HAP-1 (cell line): ENCODE measurements around the gene SLC25A31.

ENCODE experiments used
- DNase-seq, 2 experiments: peaks; one replicate each; pipeline ENCODE4 v3.0.0-alpha.2; 2016 to 2020; ENCODE audit warnings: low spot score in 2 of 2
- H3K27me3 ChIP-seq: fragments of 250-450 bp; sonication (Bioruptor Pico); 2 replicates; pipeline ENCODE4 v1.5.1; 2020; ENCODE audit warnings: low read depth, mild to moderate bottlenecking, moderate library complexity
- H3K36me3 ChIP-seq: fragments of 250-450 bp; sonication (Bioruptor Pico); replicated peaks from 2 replicates; pipeline ENCODE4 v1.5.1; 2020; ENCODE audit warnings: mild to moderate bottlenecking
- H3K4me1 ChIP-seq: fragments of 250-450 bp; sonication (Bioruptor Pico); 2 replicates; pipeline ENCODE4 v1.5.1; 2020; ENCODE audit warnings: mild to moderate bottlenecking
- H3K4me3 ChIP-seq: fragments of 250-450 bp; sonication (Bioruptor Pico); 2 replicates; pipeline ENCODE4 v1.5.1; 2020; ENCODE audit warnings: mild to moderate bottlenecking, moderate library complexity
- H3K9me3 ChIP-seq: fragments of 250-450 bp; sonication (Bioruptor Pico); 2 replicates; pipeline ENCODE4 v1.5.1; 2020; ENCODE audit warnings: mild to moderate bottlenecking, moderate library complexity
- in situ Hi-C: fragments of 300-500 bp; cut with MboI; formaldehyde crosslinking; loops from 3 replicates; pipeline ENCODE4 v1.14.3; 2020; ENCODE audit warnings: low sequenced_read_pairs, inconsistent platforms, mixed read lengths

The SLC25A31 gene

DNA sequence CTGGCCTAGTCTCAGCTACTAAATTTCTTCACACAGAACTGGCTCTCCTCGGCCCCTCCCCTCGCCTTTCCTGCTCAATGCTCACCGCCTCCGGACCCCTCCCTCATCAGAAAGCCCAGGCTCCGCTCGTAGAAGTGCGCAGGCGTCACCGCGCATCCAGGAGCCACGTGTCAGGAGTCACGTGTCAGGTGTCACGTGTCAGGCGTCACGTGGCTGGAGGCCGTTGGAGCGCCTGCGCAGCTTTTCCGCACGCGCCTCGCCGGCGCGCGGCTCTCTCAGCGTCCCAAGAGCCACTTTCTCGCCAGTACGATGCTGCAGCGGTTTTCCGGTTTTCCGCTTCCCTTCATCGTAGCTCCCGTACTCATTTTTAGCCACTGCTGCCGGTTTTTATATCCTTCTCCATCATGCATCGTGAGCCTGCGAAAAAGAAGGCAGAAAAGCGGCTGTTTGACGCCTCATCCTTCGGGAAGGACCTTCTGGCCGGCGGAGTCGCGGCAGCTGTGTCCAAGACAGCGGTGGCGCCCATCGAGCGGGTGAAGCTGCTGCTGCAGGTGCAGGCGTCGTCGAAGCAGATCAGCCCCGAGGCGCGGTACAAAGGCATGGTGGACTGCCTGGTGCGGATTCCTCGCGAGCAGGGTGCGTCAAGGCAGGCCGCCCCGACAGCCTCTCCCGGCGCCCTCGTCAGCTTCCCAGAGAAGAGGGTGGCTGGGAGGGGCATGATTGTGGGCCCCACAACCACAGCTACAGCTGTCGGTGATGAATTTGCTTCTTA is at the start of gene SLC25A31:
Gene SLC25A31 (plus strand): TSS at position 259 of the 772 bp plus-strand sequence. CDS start 146 bp downstream, at position 405.
- no peaks in the 10 kb centered on the region for H3K27me3 ChIP-seq
- no peak within 1 kb of the TSS for H3K4me3 ChIP-seq
- H3K36me3 ChIP-seq, result no peaks in the 10 kb centered on the region
- DNase-seq, result no peak
- H3K9me3 ChIP-seq, result no peaks in the 10 kb centered on the region
- in situ Hi-C loops, result no loop called here
- peaks cover 10% of the 10 kb centered on the region for H3K4me1 ChIP-seq

DNA sequence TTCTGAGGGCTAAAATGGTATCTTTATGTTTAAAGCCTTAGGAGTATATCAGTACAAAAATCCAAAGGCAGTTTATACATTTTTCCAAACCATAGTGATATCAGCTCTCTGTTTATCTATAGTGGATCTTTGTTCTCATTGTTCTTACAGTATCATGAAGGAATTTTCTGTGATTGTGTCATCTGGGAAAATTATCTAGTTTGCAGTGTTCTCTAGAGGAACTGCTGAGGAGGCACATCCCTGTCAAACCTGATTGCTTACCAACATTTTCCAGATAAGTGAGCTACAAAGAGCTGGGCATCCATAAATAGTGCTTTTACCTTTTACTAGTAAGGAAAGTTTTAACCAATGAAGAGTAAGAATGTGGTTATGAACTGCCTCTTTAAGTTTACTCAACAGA is 44.9 kb upstream of the SLC25A31 start:
- 0 out of 2 replicates have a peak, but pooled peaks cover 4% of the 10 kb centered on the region for H3K36me3 ChIP-seq
- H3K4me3 ChIP-seq, result no peak overlapping the region
- DNase-seq, result no peak
- in situ Hi-C loops, result no loop called here
- no peaks in the 10 kb centered on the region for H3K9me3 ChIP-seq
- no peaks in the 10 kb centered on the region for H3K27me3 ChIP-seq
- peaks cover 3% of the 10 kb centered on the region for H3K4me1 ChIP-seq

DNA sequence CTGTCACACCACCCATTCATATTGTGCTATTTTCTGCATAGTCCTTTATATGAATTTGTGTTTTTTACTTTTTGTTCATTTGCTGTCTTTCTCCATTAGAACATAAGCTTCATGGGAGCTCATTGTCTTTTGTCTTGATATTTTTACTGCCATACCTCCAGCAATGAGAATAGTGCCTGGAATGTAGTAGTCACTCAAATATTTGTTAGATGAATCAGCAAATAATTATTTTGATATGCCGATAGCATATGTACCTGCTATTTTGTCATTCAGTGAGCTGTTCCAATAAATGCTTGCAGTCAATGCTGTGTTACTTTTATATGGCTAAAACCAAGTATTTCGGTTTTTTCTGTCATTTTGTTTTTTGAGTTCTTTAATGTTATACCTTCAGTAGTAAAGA is 43.5 kb upstream of the SLC25A31 start:
- DNase-seq, result no peak
- in situ Hi-C loops, result no loop called here
- Histone ChIP-seq H3K27me3 (no peaks in the 10 kb centered on the region), H3K4me1 (peaks cover 14% of the 10 kb centered on the region), H3K9me3 (no peaks in the 10 kb centered on the region), H3K36me3 (0 out of 2 replicates have a peak, but pooled peaks cover 4% of the 10 kb centered on the region), H3K4me3 (no peak overlapping the region)

DNA sequence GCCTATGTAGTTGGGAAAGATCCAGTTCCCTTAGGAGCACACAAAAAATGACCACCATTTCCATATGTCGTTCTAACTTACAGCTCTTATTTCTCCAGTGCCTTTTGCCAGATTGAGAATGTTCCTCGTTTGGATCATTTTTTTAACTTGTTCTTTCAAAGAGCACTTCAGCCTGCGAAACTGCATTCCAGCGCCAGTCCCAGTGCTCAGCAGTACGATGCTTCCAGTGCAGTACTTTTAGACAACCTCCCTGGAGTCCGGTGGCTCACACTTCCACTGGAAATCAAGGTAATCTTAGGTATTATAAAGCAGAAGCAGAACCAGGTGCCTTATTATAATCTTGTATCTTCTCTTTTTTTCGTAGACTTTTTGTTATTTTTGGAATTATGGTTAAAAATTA is 42.6 kb upstream of the SLC25A31 start:
- Histone ChIP-seq H3K27me3 (no peaks in the 10 kb centered on the region), H3K4me1 (peaks cover 14% of the 10 kb centered on the region), H3K4me3 (no peak overlapping the region), H3K36me3 (0 out of 2 replicates have a peak, but pooled peaks cover 4% of the 10 kb centered on the region), H3K9me3 (0 out of 2 replicates have a peak, but pooled peaks cover 2% of the 10 kb centered on the region)
- in situ Hi-C loops, result no loop called here
- DNase-seq, result no peak

DNA sequence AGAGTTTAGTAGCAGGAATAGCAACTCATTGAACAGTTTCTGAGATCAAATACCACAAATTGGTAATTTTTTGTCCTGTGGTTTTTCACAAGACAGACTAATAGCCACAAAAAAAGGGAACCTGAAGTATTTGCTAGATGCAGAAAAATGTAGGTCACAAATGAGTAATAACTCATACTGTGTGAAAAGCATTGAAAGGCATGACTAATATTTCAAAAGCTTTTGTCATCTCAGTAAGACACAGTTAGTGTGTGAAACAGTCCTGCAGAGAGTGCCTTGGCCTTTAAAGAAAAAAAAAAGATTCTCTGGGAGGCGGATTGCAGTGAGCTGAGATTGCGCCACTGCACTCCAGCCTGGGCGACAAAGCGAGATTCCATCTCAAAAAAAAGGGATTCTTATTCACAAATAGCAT is 31.4 kb upstream of the SLC25A31 start:
- peaks cover 3% of the 10 kb centered on the region; the same call in 1 of the 2 replicates for H3K9me3 ChIP-seq
- peaks cover 6% of the 10 kb centered on the region; the same call in 1 of the 2 replicates for H3K4me1 ChIP-seq
- H3K4me3 ChIP-seq, result no peak overlapping the region
- peak in 1 of 2 experiments; percentile 10 for DNase-seq
- H3K27me3 ChIP-seq, result no peaks in the 10 kb centered on the region
- in situ Hi-C loops, result no loop called here
- H3K36me3 ChIP-seq, result no peaks in the 10 kb centered on the region; the same call in 1 of the 2 replicates

DNA sequence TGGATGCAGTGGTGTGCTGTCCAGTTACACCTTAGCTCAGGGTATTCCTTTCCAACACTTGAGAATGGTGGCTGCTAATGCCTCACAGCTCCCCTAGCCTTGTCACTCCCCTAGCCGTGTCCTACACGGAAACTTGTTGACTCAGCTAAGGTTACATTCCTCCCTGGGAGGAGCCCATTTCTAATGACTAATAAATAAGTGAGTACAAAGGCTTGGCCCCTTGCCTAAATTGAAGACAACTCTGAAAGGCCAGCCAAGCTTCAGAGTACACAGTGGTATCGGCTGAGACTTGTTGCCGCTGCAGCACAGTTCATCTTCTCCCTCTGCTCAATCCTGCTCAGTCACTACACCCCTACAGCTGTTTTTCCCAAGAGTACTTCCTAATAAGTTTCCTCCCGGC is 21.2 kb upstream of the SLC25A31 start:
- in situ Hi-C loops, result no loop called here
- Histone ChIP-seq H3K27me3 (no peaks in the 10 kb centered on the region), H3K36me3 (peaks cover 6% of the 10 kb centered on the region), H3K4me3 (no peak overlapping the region), H3K4me1 (no peaks in the 10 kb centered on the region), H3K9me3 (no peaks in the 10 kb centered on the region)
- DNase-seq, result no peak

DNA sequence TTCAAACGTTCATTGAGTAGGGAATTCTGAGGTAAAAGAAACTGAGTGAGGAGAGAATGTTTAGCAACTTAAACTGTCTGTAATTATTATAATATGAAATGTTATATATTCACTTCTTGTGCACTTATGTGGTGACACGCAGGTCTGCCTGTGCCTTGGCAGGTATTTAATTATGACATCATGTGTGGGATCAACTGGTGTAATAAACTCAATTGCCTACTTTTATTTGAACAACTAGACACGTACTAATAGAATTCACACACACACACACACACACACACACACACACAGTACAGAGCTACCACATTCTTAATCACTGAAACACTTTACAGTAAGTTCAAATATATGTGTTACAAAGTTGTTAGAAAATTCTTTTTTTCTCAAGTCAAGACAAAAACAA is 20.7 kb upstream of the SLC25A31 start:
- Histone ChIP-seq H3K4me1 (no peaks in the 10 kb centered on the region), H3K36me3 (peaks cover 6% of the 10 kb centered on the region), H3K27me3 (no peaks in the 10 kb centered on the region), H3K9me3 (no peaks in the 10 kb centered on the region), H3K4me3 (no peak overlapping the region)
- DNase-seq, result no peak
- in situ Hi-C loops, result no loop called here

DNA sequence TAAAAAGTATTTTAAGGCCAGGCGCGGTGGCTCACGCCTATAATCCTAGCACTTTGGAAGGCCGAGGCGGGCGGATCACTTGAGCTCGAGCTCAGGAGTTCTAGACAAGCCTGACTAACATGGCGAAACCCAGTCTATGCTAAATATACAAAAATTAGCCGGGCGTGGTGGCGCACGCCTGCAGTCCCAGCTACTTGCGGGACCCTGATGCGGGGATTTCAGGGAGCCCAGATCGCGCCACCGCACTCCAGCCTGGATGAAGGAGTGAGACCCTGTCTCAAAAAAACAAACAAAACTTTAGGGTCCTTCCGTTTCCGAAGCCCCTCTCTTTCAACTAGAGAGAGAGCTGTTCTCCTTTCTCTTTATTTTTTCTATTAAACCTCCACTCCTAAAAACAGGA is 1.2 kb downstream of the SLC25A31 start:
- H3K4me3 ChIP-seq, result no peak overlapping the region
- H3K9me3 ChIP-seq, result no peaks in the 10 kb centered on the region
- no peaks in the 10 kb centered on the region for H3K36me3 ChIP-seq
- H3K4me1 ChIP-seq, result peaks cover 10% of the 10 kb centered on the region
- no peaks in the 10 kb centered on the region for H3K27me3 ChIP-seq
- in situ Hi-C loops, result no loop called here
- DNase-seq, result no peak

DNA sequence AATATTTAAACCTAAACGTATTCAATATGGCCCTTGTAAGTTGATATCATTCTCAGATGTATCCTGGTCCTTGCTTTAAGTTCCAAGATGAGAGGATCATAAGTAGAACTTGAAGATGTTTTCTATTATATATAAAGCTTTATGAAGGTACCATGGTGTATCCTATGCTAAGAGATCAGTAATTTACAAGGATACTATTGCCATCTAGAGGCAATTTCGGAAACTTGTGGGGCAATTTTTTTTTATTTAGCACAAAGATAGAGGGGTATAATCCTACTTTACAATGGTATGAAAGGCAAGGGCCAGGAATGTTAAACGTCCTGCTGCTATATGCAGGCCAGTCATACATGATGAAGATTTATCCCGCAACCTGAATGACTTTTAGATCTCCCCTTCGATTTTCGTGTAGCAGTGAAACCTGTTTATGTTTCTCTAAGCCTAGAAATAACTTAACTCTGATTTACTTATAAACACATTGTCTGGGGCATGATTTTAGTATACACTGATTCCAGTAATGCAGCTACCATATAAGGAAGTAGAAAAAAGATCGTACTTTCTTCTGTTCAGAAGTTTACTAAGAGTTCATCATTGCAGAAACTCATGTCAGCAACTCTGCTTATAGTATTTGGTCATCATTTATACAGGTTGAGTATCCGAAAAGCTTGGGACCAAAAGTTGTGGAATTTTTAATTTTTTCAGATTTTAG is 2.6 kb downstream of the SLC25A31 start:
- Histone ChIP-seq H3K9me3 (no peaks in the 10 kb centered on the region), H3K4me3 (no peak overlapping the region), H3K4me1 (peaks cover 10% of the 10 kb centered on the region), H3K36me3 (no peaks in the 10 kb centered on the region), H3K27me3 (no peaks in the 10 kb centered on the region)
- peak; percentile 36 to 91 for DNase-seq
- in situ Hi-C loops, result no loop called here

DNA sequence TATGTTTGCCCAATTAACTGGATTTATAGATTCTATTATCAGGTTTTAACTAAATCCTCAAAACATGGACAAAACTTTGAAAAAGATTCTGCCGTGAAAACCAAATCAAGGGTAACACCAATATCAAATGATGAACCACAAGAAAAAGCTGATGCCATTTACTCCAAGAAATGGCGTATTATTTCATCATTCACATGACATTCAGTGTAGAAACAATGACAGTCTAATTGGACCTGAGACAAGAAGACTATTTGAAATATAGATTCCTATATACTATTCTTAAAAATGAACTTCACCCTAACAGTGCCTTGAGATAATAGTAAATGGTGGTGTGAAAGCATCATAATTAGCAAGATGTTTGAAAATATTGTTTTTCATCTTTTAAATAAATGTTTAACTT is 4.8 kb downstream of the SLC25A31 start:
- no peak for DNase-seq
- Histone ChIP-seq H3K4me3 (no peak overlapping the region), H3K27me3 (no peaks in the 10 kb centered on the region), H3K36me3 (no peaks in the 10 kb centered on the region), H3K4me1 (peaks cover 10% of the 10 kb centered on the region), H3K9me3 (no peaks in the 10 kb centered on the region)
- in situ Hi-C loops, result no loop called here

DNA sequence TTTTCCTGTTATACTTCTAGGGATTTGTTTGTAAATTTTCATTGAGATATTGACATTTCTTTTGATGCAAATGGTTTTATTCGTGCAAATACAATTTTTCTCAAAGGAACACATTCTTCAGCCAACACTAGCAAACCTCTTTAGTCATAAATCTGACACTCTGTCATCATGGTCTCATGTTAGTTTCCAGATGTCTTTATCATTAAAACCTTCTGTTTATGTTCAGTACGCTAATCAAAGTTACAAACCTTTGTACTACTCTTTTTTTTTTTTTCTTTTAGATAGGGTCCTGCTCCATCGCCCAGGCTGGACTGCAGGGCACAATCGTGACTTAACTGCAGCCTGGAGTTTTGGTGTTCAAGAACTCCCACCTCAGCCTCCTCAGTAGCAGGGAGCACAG is 7.1 kb downstream of the SLC25A31 start:
- Histone ChIP-seq H3K4me1 (peaks cover 10% of the 10 kb centered on the region), H3K27me3 (no peaks in the 10 kb centered on the region), H3K4me3 (no peak overlapping the region), H3K9me3 (no peaks in the 10 kb centered on the region), H3K36me3 (no peaks in the 10 kb centered on the region)
- no peak for DNase-seq
- in situ Hi-C loops, result no loop called here

DNA sequence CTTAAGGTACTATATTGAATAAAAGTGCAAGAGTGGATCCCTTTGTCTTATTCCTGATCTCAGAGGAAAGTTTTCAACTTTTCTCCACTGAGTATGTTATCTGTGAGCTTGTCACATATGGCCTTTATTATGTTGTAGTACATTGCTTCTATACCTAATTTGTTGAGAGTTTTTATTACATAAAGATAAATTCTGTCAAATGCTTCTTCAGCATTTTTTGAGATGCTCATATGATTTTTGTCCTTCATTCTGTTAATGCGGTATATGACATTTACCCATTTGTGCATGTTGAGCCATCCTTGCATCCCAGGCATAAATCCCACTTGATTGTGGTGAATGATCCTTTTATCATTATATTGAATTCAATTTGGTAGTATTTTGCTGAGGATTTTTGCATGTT is 11.0 kb downstream of the SLC25A31 start:
- in situ Hi-C loops, result no loop called here
- H3K27me3 ChIP-seq, result no peaks in the 10 kb centered on the region

DNA sequence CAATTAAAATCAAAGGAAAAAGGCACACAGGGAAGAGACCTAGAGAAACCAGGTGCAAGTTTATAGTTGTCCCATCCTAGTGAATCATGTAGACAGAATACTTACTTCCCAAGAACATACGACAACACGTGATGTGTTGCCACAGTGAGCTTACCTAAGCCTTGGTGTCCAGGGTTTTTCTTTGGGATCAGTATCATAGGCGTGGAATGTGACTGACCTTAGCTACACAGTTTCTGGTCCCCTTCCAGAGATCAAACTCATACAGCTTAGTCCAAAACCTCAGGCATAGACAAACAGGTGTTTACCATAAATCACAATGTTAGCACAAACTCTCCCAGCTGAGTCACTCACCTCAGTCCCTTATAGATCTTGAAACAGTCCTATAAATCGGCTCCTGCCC is 17.7 kb downstream of the SLC25A31 start:
- Histone ChIP-seq H3K9me3 (no peaks in the 10 kb centered on the region), H3K27me3 (no peaks in the 10 kb centered on the region), H3K4me3 (no peak overlapping the region), H3K4me1 (no peaks in the 10 kb centered on the region), H3K36me3 (no peaks in the 10 kb centered on the region)
- DNase-seq, result no peak
- in situ Hi-C loops, result no loop called here

More for the DNA sequence above, 11.0 kb downstream of the SLC25A31 start:
- no peaks in the 10 kb centered on the region for H3K4me1 ChIP-seq
- H3K9me3 ChIP-seq, result no peaks in the 10 kb centered on the region
- DNase-seq, result no peak
- H3K36me3 ChIP-seq, result no peaks in the 10 kb centered on the region
- no peak overlapping the region for H3K4me3 ChIP-seq

DNA sequence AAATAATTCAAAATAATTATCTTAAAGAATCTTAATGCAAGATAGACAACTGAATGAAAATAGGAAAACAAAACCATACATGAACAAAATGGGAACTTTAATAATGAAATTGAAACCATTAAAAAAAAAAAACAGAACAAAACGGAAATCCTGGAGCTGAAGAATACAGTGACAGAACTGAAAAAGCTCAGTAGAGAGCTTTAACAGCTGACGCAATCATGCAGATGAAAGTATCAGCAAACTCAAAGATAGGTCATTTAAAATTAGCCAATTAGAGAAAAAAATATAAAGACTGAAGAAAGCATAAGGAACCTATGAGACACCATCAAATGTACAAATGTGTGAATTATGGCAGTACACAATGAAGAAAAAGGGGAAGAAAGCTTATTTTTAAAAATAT is 18.8 kb downstream of the SLC25A31 start:
- Histone ChIP-seq H3K4me3 (no peak overlapping the region), H3K9me3 (no peaks in the 10 kb centered on the region), H3K4me1 (no peaks in the 10 kb centered on the region), H3K27me3 (no peaks in the 10 kb centered on the region), H3K36me3 (no peaks in the 10 kb centered on the region)
- in situ Hi-C loops, result no loop called here
- DNase-seq, result no peak
